AG20443 (cell line): ENCODE data around the gene DHRS2.
"Not testable (repeated sequence)": the region's sequence is repeated elsewhere in the genome, so short reads cannot be mapped to it uniquely, and the experiment has no call there.

Experiments
- DNase-seq: peaks from one replicate; pipeline ENCODE4 v3.0.0; 2012; ENCODE audit warnings: low spot score, mixed read lengths

The DHRS2 gene

GRCh38 chr14:23636317-23637211, at the start of gene DHRS2:
TSS of gene DHRS2 (plus strand) at chr14:23636364. CDS start at chr14:23638865, 2,501 bp downstream.
- DNase-seq = no peak

- peak; percentile 86 for DNase-seq
Observed at GRCh38 chr14:23588884-23589598, 47.1 kb upstream of the DHRS2 start.

GRCh38 chr14:23589606-23590005, 46.6 kb upstream of the DHRS2 start:
- peak; percentile 5 for DNase-seq

- DNase-seq = peak; percentile 1
Observed at GRCh38 chr14:23590198-23590597, 46.0 kb upstream of the DHRS2 start.

- DNase-seq = not testable (repeated sequence)
Observed at GRCh38 chr14:23594191-23594590, 42.0 kb upstream of the DHRS2 start.

GRCh38 chr14:23600322-23600707, 35.8 kb upstream of the DHRS2 start:
- DNase-seq = no peak

GRCh38 chr14:23600806-23601205, 35.4 kb upstream of the DHRS2 start:
- no peak for DNase-seq

- DNase-seq = no peak
Observed at GRCh38 chr14:23601424-23601823, 34.7 kb upstream of the DHRS2 start.

GRCh38 chr14:23601845-23602180, 34.4 kb upstream of the DHRS2 start:
- no peak for DNase-seq

GRCh38 chr14:23602181-23603095, 33.7 kb upstream of the DHRS2 start:
- DNase-seq = no peak

GRCh38 chr14:23603103-23603502, 33.1 kb upstream of the DHRS2 start:
- DNase-seq = no peak

GRCh38 chr14:23604148-23604547, 32.0 kb upstream of the DHRS2 start:
- DNase-seq = no peak

GRCh38 chr14:23604675-23605170, 31.4 kb upstream of the DHRS2 start:
- DNase-seq = no peak

- DNase-seq = no peak
Observed at GRCh38 chr14:23605931-23606585, 30.1 kb upstream of the DHRS2 start.

- no peak for DNase-seq
Observed at GRCh38 chr14:23608454-23608853, 27.7 kb upstream of the DHRS2 start.

- no peak for DNase-seq
Observed at GRCh38 chr14:23609001-23609400, 27.2 kb upstream of the DHRS2 start.

GRCh38 chr14:23609411-23610089, 26.6 kb upstream of the DHRS2 start:
- DNase-seq = not testable (repeated sequence)

GRCh38 chr14:23610090-23610814, 25.9 kb upstream of the DHRS2 start:
- DNase-seq = no peak

- DNase-seq = no peak
Observed at GRCh38 chr14:23610815-23611289, 25.3 kb upstream of the DHRS2 start.

GRCh38 chr14:23612354-23612732, 23.8 kb upstream of the DHRS2 start:
- DNase-seq = no peak
